Measurements from ENCODE around the gene DYNLT1. TPM values are rescaled to one million over a fixed set of nuclear protein-coding genes. Genes with fewer than 3 reads are reported as not detected.

Gene DYNLT1
- total RNA-seq, 2 donors from 2014 or later, result 45.6 to 48.7 TPM

GRCh38 chr6:158642097-158642601 is 2.4 kb downstream of the DYNLT1 start:
- peak overlapping the region in 1 of 2 donors; percentile 37 for H3K27ac ChIP-seq
- ATAC-seq (ENCODE audit: insufficient number of reproducible peaks, low FRiP score, low read depth) (no peak), DNase-seq (ENCODE audit: low spot score) (no peak)
- H3K4me3 ChIP-seq, result peak overlapping the region; percentile 98
- peaks cover 19 to 34% of the 10 kb centered on the region in 2 donors for H3K4me1 ChIP-seq (ENCODE audit: control insufficient read depth in 1 of 2, low read depth in 2 of 2)
- peaks cover 4% of the 10 kb centered on the region for H3K36me3 ChIP-seq
- no peaks in the 10 kb centered on the region for H3K9me3 ChIP-seq
- TF ChIP-seq, protein P1, sequence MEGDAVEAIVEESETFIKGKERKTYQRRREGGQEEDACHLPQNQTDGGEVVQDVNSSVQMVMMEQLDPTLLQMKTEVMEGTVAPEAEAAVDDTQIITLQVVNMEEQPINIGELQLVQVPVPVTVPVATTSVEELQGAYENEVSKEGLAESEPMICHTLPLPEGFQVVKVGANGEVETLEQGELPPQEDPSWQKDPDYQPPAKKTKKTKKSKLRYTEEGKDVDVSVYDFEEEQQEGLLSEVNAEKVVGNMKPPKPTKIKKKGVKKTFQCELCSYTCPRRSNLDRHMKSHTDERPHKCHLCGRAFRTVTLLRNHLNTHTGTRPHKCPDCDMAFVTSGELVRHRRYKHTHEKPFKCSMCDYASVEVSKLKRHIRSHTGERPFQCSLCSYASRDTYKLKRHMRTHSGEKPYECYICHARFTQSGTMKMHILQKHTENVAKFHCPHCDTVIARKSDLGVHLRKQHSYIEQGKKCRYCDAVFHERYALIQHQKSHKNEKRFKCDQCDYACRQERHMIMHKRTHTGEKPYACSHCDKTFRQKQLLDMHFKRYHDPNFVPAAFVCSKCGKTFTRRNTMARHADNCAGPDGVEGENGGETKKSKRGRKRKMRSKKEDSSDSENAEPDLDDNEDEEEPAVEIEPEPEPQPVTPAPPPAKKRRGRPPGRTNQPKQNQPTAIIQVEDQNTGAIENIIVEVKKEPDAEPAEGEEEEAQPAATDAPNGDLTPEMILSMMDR (IDR thresholded peaks at IDR 0.05), result no peak
- H3K27me3 ChIP-seq (replicated peaks; ENCODE audit: insufficient read depth), result no peaks in the 10 kb centered on the region

- Histone ChIP-seq H3K4me1 (ENCODE audit: control insufficient read depth in 1 of 2, low read depth in 2 of 2) (peaks cover 19 to 34% of the 10 kb centered on the region in 2 donors), H3K27ac (no peak overlapping the region), H3K9me3 (no peaks in the 10 kb centered on the region), H3K27me3 (replicated peaks; ENCODE audit: insufficient read depth) (no peaks in the 10 kb centered on the region), H3K4me3 (no peak overlapping the region), H3K36me3 (peaks cover 17% of the 10 kb centered on the region)
- TF ChIP-seq, protein P1 (IDR thresholded peaks at IDR 0.05), result no peak
- DNase-seq (ENCODE audit: low spot score) (no peak), ATAC-seq (ENCODE audit: insufficient number of reproducible peaks, low FRiP score, low read depth) (no peak)
Measured at GRCh38 chr6:158640519-158640918, 4.0 kb downstream of the DYNLT1 start.

- Histone ChIP-seq H3K4me1 (ENCODE audit: control insufficient read depth in 1 of 2, low read depth in 2 of 2) (peaks cover 19 to 28% of the 10 kb centered on the region in 2 donors), H3K9me3 (no peaks in the 10 kb centered on the region), H3K27ac (no peak overlapping the region), H3K36me3 (peaks cover 22% of the 10 kb centered on the region), H3K27me3 (replicated peaks; ENCODE audit: insufficient read depth) (no peaks in the 10 kb centered on the region), H3K4me3 (no peak overlapping the region)
- ATAC-seq (ENCODE audit: insufficient number of reproducible peaks, low FRiP score, low read depth) (no peak), DNase-seq (ENCODE audit: low spot score) (no peak)
- TF ChIP-seq, protein P1 (IDR thresholded peaks at IDR 0.05), result no peak
Measured at GRCh38 chr6:158639056-158639455, 5.5 kb downstream of the DYNLT1 start.

DNA sequence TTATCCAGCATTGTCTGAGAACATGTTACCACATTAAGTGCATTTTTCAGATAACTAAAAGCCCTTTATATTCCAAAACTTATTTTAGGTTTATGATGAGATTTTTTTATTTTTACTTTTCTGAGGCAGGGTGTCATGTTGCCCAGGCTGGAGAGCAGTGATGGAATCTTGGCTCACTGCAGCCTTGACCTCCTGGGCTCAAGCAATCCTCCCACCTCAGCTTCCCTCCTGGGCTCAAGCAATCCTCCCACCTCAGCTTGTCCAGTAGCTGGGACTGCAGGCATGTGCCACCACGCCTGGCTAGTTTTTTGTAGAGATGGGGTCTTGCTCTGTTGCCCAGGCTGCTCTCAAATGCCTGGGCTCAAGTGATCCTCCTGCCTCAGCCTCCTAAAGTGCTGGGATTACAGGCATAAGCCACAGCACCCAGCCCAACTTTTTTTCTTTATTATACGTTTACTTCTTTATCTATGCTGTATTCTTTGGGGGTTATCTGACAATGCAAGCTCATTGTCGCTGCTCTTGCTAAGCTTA is 6.2 kb downstream of the DYNLT1 start:
- Histone ChIP-seq H3K4me3 (no peak overlapping the region), H3K4me1 (ENCODE audit: control insufficient read depth in 1 of 2, low read depth in 2 of 2) (peaks cover 16 to 24% of the 10 kb centered on the region in 2 donors), H3K9me3 (no peaks in the 10 kb centered on the region), H3K27ac (no peak overlapping the region), H3K36me3 (peaks cover 22% of the 10 kb centered on the region), H3K27me3 (replicated peaks; ENCODE audit: insufficient read depth) (no peaks in the 10 kb centered on the region)
- no peak for DNase-seq (ENCODE audit: low spot score)
- TF ChIP-seq, protein P1 (IDR thresholded peaks at IDR 0.05), result no peak
- no peak for ATAC-seq (ENCODE audit: insufficient number of reproducible peaks, low FRiP score, low read depth)

GRCh38 chr6:158636778-158637177 is 7.8 kb downstream of the DYNLT1 start:
- TF ChIP-seq, protein P1 (IDR thresholded peaks at IDR 0.05), result no peak
- H3K4me3 ChIP-seq, result no peak overlapping the region
- peaks cover 13 to 14% of the 10 kb centered on the region in 2 donors for H3K4me1 ChIP-seq (ENCODE audit: control insufficient read depth in 1 of 2, low read depth in 2 of 2)
- H3K27ac ChIP-seq, result no peak overlapping the region
- peaks cover 22% of the 10 kb centered on the region for H3K36me3 ChIP-seq
- H3K9me3 ChIP-seq, result no peaks in the 10 kb centered on the region
- H3K27me3 ChIP-seq (replicated peaks; ENCODE audit: insufficient read depth), result no peaks in the 10 kb centered on the region
- ATAC-seq (ENCODE audit: insufficient number of reproducible peaks, low FRiP score, low read depth), result no peak
- DNase-seq (ENCODE audit: low spot score), result no peak
